ENCODE results near the gene LHFPL6. TPM values are rescaled to one million over a fixed set of nuclear protein-coding genes. Genes with fewer than 3 reads are reported as not detected.

The LHFPL6 gene
- total RNA-seq, 1 experiment from 2014 or later, result 8.9 TPM

GRCh38 chr13:39506559-39507390, 96.2 kb downstream of the LHFPL6 start:
- DNase-seq (ENCODE audit: unreplicated experiment), result peak; percentile 28
- CTCF ChIA-PET, result interaction anchor here (0.8 to 1.0 kb wide), 3 partner anchors 21 to 104 kb away, joined by 3 to 4 read pairs (median 3); no protein-coding TSS in a partner anchor
- Mint-ChIP-seq H3K4me1 (ENCODE audit: insufficient read depth, unreplicated experiment) (peaks cover 16% of the 10 kb centered on the region), H3K27me3 (ENCODE audit: insufficient read depth, unreplicated experiment) (no peaks in the 10 kb centered on the region), H3K4me3 (ENCODE audit: unreplicated experiment) (no peak overlapping the region), H3K9me3 (ENCODE audit: unreplicated experiment) (no peaks in the 10 kb centered on the region), H3K27ac (ENCODE audit: low read depth, unreplicated experiment) (no peak overlapping the region), H3K36me3 (ENCODE audit: insufficient read depth, unreplicated experiment) (no peaks in the 10 kb centered on the region)
- TF ChIP-seq CTCF (IDR thresholded peaks at IDR 0.05; ENCODE audit: unreplicated experiment), result no peak
- intact Hi-C loops (cut with micrococcal nuclease), result no loop called here
- POLR2A ChIA-PET, result interaction anchor here (1.1 kb wide), 1 partner anchor 9 kb away, joined by 4 read pairs; no protein-coding TSS in a partner anchor
- BruUV-seq (replicated peaks), result no TSS peak

GRCh38 chr13:39505151-39505550, 97.8 kb downstream of the LHFPL6 start:
- no peaks in the 10 kb centered on the region for H3K36me3 Mint-ChIP-seq (ENCODE audit: insufficient read depth, unreplicated experiment)
- no peak for DNase-seq (ENCODE audit: unreplicated experiment)
- CTCF ChIA-PET, result no interaction called here
- no peak overlapping the region for H3K4me3 Mint-ChIP-seq (ENCODE audit: unreplicated experiment)
- H3K27me3 Mint-ChIP-seq (ENCODE audit: insufficient read depth, unreplicated experiment), result no peaks in the 10 kb centered on the region
- no TSS peak for BruUV-seq (replicated peaks)
- peaks cover 10% of the 10 kb centered on the region for H3K4me1 Mint-ChIP-seq (ENCODE audit: insufficient read depth, unreplicated experiment)
- POLR2A ChIA-PET, result no interaction called here
- no peaks in the 10 kb centered on the region for H3K9me3 Mint-ChIP-seq (ENCODE audit: unreplicated experiment)
- TF ChIP-seq CTCF (IDR thresholded peaks at IDR 0.05; ENCODE audit: unreplicated experiment), result no peak
- no peak overlapping the region for H3K27ac Mint-ChIP-seq (ENCODE audit: low read depth, unreplicated experiment)
- intact Hi-C loops (cut with micrococcal nuclease), result no loop called here

- BruUV-seq (replicated peaks), result no TSS peak
- CTCF ChIA-PET, result interaction anchor here (1.8 kb wide), 1 partner anchor 109 kb away, joined by 4 read pairs; no protein-coding TSS in a partner anchor
- intact Hi-C loops (cut with micrococcal nuclease), result loop anchor here (5.0 kb wide), 1 partner anchor 99 kb away; the partner anchor contains the start of gene LHFPL6
Observed at GRCh38 chr13:39503048-39503447, 99.9 kb downstream of the LHFPL6 start.

More at GRCh38 chr13:39503048-39503447, 99.9 kb downstream of the LHFPL6 start:
- TF ChIP-seq CTCF (IDR thresholded peaks at IDR 0.05; ENCODE audit: unreplicated experiment), result no peak
- DNase-seq (ENCODE audit: unreplicated experiment), result no peak
- POLR2A ChIA-PET, result interaction anchor here (0.5 to 1.0 kb wide), 3 partner anchors 9 to 100 kb away, joined by 3 to 5 read pairs (median 4); partner anchors contain the start of gene LHFPL6
- no peak overlapping the region for H3K4me3 Mint-ChIP-seq (ENCODE audit: unreplicated experiment)
- H3K4me1 Mint-ChIP-seq (ENCODE audit: insufficient read depth, unreplicated experiment), result peaks cover 6% of the 10 kb centered on the region
- H3K27me3 Mint-ChIP-seq (ENCODE audit: insufficient read depth, unreplicated experiment), result no peaks in the 10 kb centered on the region
- H3K36me3 Mint-ChIP-seq (ENCODE audit: insufficient read depth, unreplicated experiment), result no peaks in the 10 kb centered on the region
- no peaks in the 10 kb centered on the region for H3K9me3 Mint-ChIP-seq (ENCODE audit: unreplicated experiment)
- H3K27ac Mint-ChIP-seq (ENCODE audit: low read depth, unreplicated experiment), result no peak overlapping the region

Measured in MCF 10A (cell line).